Measurements from ENCODE around the gene DYRK4.
"Not testable (repeated sequence)": the region's sequence is repeated elsewhere in the genome, so short reads cannot be mapped to it uniquely, and the experiment has no call there.

The DYRK4 gene

GRCh38 chr12:4562034-4562657 lies at the start of gene DYRK4:
Gene DYRK4, plus strand, starts transcription at chr12:4562208. Its CDS starts 38 bp downstream, at chr12:4562246.
- no peak for DNase-seq (ENCODE audit: low read depth)

GRCh38 chr12:4518106-4518728 lies 43.8 kb upstream of the DYRK4 start:
- DNase-seq (ENCODE audit: low read depth): no peak

- DNase-seq (ENCODE audit: low read depth): not testable (repeated sequence)
These were observed 38.6 kb upstream of the DYRK4 start for GRCh38 chr12:4523443-4523842.

GRCh38 chr12:4526923-4527546 lies 35.0 kb upstream of the DYRK4 start:
- DNase-seq (ENCODE audit: low read depth): no peak

GRCh38 chr12:4530160-4530559 lies 31.8 kb upstream of the DYRK4 start:
- DNase-seq (ENCODE audit: low read depth): no peak

- no peak for DNase-seq (ENCODE audit: low read depth)
These were observed 30.9 kb upstream of the DYRK4 start for GRCh38 chr12:4530982-4531586.

- DNase-seq (ENCODE audit: low read depth): no peak
These were observed 26.9 kb upstream of the DYRK4 start for GRCh38 chr12:4535092-4535491.

GRCh38 chr12:4535871-4536270 lies 26.1 kb upstream of the DYRK4 start:
- no peak for DNase-seq (ENCODE audit: low read depth)

- peak; percentile 92 for DNase-seq (ENCODE audit: low read depth)
These were observed 23.5 kb upstream of the DYRK4 start, which contains the start of gene RAD51AP1 for GRCh38 chr12:4538207-4539160. Gene RAD51AP1, plus strand, starts transcription at chr12:4538890. Its CDS starts 50 bp downstream, at chr12:4538940.

GRCh38 chr12:4539167-4539870 lies 22.7 kb upstream of the DYRK4 start:
- no peak for DNase-seq (ENCODE audit: low read depth)

- no peak for DNase-seq (ENCODE audit: low read depth)
These were observed 21.8 kb upstream of the DYRK4 start for GRCh38 chr12:4540170-4540569.

GRCh38 chr12:4540638-4541037 lies 21.4 kb upstream of the DYRK4 start:
- no peak for DNase-seq (ENCODE audit: low read depth)

- DNase-seq (ENCODE audit: low read depth): no peak
These were observed 16.8 kb upstream of the DYRK4 start for GRCh38 chr12:4545195-4545594.

GRCh38 chr12:4552191-4552590 lies 9.8 kb upstream of the DYRK4 start:
- no peak for DNase-seq (ENCODE audit: low read depth)

- no peak for DNase-seq (ENCODE audit: low read depth)
These were observed 8.1 kb upstream of the DYRK4 start for GRCh38 chr12:4553943-4554342.

GRCh38 chr12:4555804-4556203 lies 6.2 kb upstream of the DYRK4 start:
- DNase-seq (ENCODE audit: low read depth): no peak

GRCh38 chr12:4556735-4557530 lies 5.1 kb upstream of the DYRK4 start:
- no peak for DNase-seq (ENCODE audit: low read depth)

GRCh38 chr12:4557586-4557985 lies 4.4 kb upstream of the DYRK4 start:
- DNase-seq (ENCODE audit: low read depth): no peak

GRCh38 chr12:4558171-4558570 lies 3.8 kb upstream of the DYRK4 start:
- no peak for DNase-seq (ENCODE audit: low read depth)

- no peak for DNase-seq (ENCODE audit: low read depth)
These were observed 1.3 kb downstream of the DYRK4 start for GRCh38 chr12:4563336-4563735.
